Keratinocyte (primary cell): Measurements from ENCODE around the gene SRPRB. TPM values are rescaled to one million over a fixed set of nuclear protein-coding genes. Genes with fewer than 3 reads are reported as not detected.

Experiments used
- DNase-seq: peaks from one replicate; pipeline ENCODE4 v3.0.0-alpha.2; 2011; ENCODE audit warnings: low read depth, missing footprints, low spot score
- FAIRE-seq: peaks from 2 replicates; lab custom pipeline; 2011; peaks lifted over from hg19 to GRCh38; lab: Jason Lieb, UNC
- H2AFZ ChIP-seq: 2 replicates; pipeline ENCODE4 v1.6.0; 2012; ENCODE audit warnings: low read length, control low read depth, inconsistent platforms; ENCODE audit not compliant: control insufficient read depth
- H3K27ac ChIP-seq: 2 replicates; pipeline ENCODE4 v1.5.1; 2011; ENCODE audit warnings: low read length; ENCODE audit not compliant: control insufficient read depth, insufficient read depth
- H3K27me3 ChIP-seq: 3 replicates; pipeline ENCODE4 v1.6.0; 2011; ENCODE audit warnings: low read length; ENCODE audit not compliant: control insufficient read depth, insufficient read depth; ENCODE audit errors: extremely low read depth
- H3K36me3 ChIP-seq, 2 experiments: 2 replicates in 1 of 2; 3 replicates in 1 of 2; pipeline ENCODE4 v1.5.1; 2011; ENCODE audit warnings: low read length in 2 of 2, mild to moderate bottlenecking in 1 of 2; ENCODE audit not compliant: control insufficient read depth in 2 of 2, insufficient read depth in 2 of 2; ENCODE audit errors: extremely low read depth in 1 of 2
- H3K4me1 ChIP-seq: 3 replicates; pipeline ENCODE4 v1.5.1; 2011; ENCODE audit warnings: low read length; ENCODE audit not compliant: control insufficient read depth, insufficient read depth; ENCODE audit errors: extremely low read depth
- H3K4me2 ChIP-seq: 3 replicates; pipeline ENCODE4 v1.6.0; 2011; ENCODE audit warnings: low read depth, low read length; ENCODE audit not compliant: control insufficient read depth, insufficient read depth; ENCODE audit errors: extremely low read depth
- H3K4me3 ChIP-seq, 3 experiments: fragments of 200-600 bp in 1 of 3; sonication (generic) in 1 of 3; 2 replicates in 2 of 3; 3 replicates in 1 of 3; pipeline ENCODE4 v1.5.1; 2011 to 2016; ENCODE audit warnings: low read length in 3 of 3, mild to moderate bottlenecking in 3 of 3, control low read depth in 2 of 3, inconsistent platforms in 1 of 3, low read depth in 1 of 3, mixed read lengths in 1 of 3, mixed run types in 1 of 3, moderate library complexity in 1 of 3; ENCODE audit not compliant: control insufficient read depth in 2 of 3, insufficient read depth in 2 of 3; ENCODE audit errors: extremely low read depth in 1 of 3
- H3K79me2 ChIP-seq: 2 replicates; pipeline ENCODE4 v1.6.0; 2012; ENCODE audit warnings: low read length; ENCODE audit not compliant: control insufficient read depth, insufficient read depth
- H3K9ac ChIP-seq: 3 replicates; pipeline ENCODE4 v1.6.0; 2011; ENCODE audit warnings: low read length; ENCODE audit not compliant: control insufficient read depth, insufficient read depth; ENCODE audit errors: extremely low read depth
- H3K9me1 ChIP-seq: 3 replicates; pipeline ENCODE4 v1.6.0; 2011; ENCODE audit warnings: low read length; ENCODE audit not compliant: control insufficient read depth, insufficient read depth; ENCODE audit errors: extremely low read depth
- H3K9me3 ChIP-seq: 2 replicates; pipeline ENCODE4 v1.5.1; 2012; ENCODE audit warnings: low read depth, low read length; ENCODE audit not compliant: control insufficient read depth
- H4K20me1 ChIP-seq: 3 replicates; pipeline ENCODE4 v1.6.0; 2011; ENCODE audit warnings: low read length; ENCODE audit not compliant: control insufficient read depth, insufficient read depth; ENCODE audit errors: extremely low read depth
- CTCF ChIP-seq, 3 experiments: IDR thresholded peaks in 1 of 3; conservative IDR thresholded peaks in 1 of 3; optimal IDR thresholded peaks in 1 of 3; 2 replicates in 2 of 3; 3 replicates in 1 of 3; pipeline versions ENCODE3 to v1.5.1; 2011; ENCODE audit warnings: low read length in 3 of 3, mild to moderate bottlenecking in 3 of 3, moderate library complexity in 2 of 3, control low read depth in 1 of 3, inconsistent platforms in 1 of 3; ENCODE audit not compliant: insufficient read depth in 2 of 3; ENCODE audit errors: extremely low read depth in 1 of 3
- EZH2 ChIP-seq: IDR thresholded peaks from one replicate; pipeline ENCODE4 v1.6.1; 2012; ENCODE audit warnings: inconsistent platforms, mild to moderate bottlenecking, low read length, moderate library complexity
- dilution Hi-C: fragments of 300-500 bp; cut with MboI; formaldehyde crosslinking; loops from one replicate; pipeline ENCODE4 v1.7.0; 2020; ENCODE audit warnings: low sequenced_read_pairs; ENCODE audit not compliant: extremely low pct_ligation_motif_present
- polyA plus RNA-seq, 5 experiments: library from polyadenylated mRNA; depleted of rRNA in 3 of 5; stranded (reverse) in 3 of 5; stranded (forward) in 1 of 5; unstranded in 1 of 5; fragments of >200 nt; gene quantifications; 1 replicate in 1 of 5; 2 replicates in 3 of 5; 3 replicates in 1 of 5; pipeline versions ENCODE4 v1.2.1 to v1.2.3, GENCODE V29; 2011 to 2012; ENCODE audit warnings: missing spikeins in 2 of 5, low read depth in 1 of 5, low replicate concordance in 1 of 5

SRPRB gene
- polyA plus RNA-seq, 1 donor (not counting 4 experiments of a cell fraction or from before 2014, with no cell fraction given), result 55.9 TPM

GRCh38 chr3:133769536-133769935 lies 36.1 kb upstream of the SRPRB start:
- Histone ChIP-seq H3K9me1 (no peaks in the 10 kb centered on the region), H3K9me3 (no peaks in the 10 kb centered on the region), H3K27me3 (no peaks in the 10 kb centered on the region), H3K9ac (no peak overlapping the region), H3K4me1 (no peaks in the 10 kb centered on the region), H4K20me1 (no peaks in the 10 kb centered on the region), H3K36me3 (no peaks in the 10 kb centered on the region), H3K4me2 (no peak overlapping the region), H3K4me3 (no peak overlapping the region), H3K79me2 (no peaks in the 10 kb centered on the region), H2AFZ (no peak overlapping the region), H3K27ac (no peak overlapping the region)
- FAIRE-seq (no peak), DNase-seq (no peak)
- dilution Hi-C loops, result no loop called here
- TF ChIP-seq EZH2 (no peak), CTCF (optimal IDR thresholded peaks at IDR 0.05 in 1 of 3, IDR thresholded peaks at IDR 0.05 in 1 of 3, conservative IDR thresholded peaks at IDR 0.05 in 1 of 3; ENCODE audit: extremely low read depth in 1 of 3, insufficient read depth in 2 of 3, low read length in 3 of 3) (no peak)

- no peak for FAIRE-seq
- no peaks in the 10 kb centered on the region for H3K79me2 ChIP-seq
- no peak overlapping the region for H3K4me3 ChIP-seq
- no peaks in the 10 kb centered on the region for H3K36me3 ChIP-seq
- H3K27me3 ChIP-seq, result peaks cover 4% of the 10 kb centered on the region
- H4K20me1 ChIP-seq, result no peaks in the 10 kb centered on the region
- no peaks in the 10 kb centered on the region for H3K9me1 ChIP-seq
- no peak overlapping the region for H2AFZ ChIP-seq
- no peaks in the 10 kb centered on the region for H3K9me3 ChIP-seq
- peaks cover 3% of the 10 kb centered on the region for H3K4me1 ChIP-seq
- no peak overlapping the region for H3K27ac ChIP-seq
- dilution Hi-C loops, result no loop called here
- H3K9ac ChIP-seq, result no peak overlapping the region
- H3K4me2 ChIP-seq, result no peak overlapping the region
- TF ChIP-seq EZH2 (no peak), CTCF (optimal IDR thresholded peaks at IDR 0.05 in 1 of 3, IDR thresholded peaks at IDR 0.05 in 1 of 3, conservative IDR thresholded peaks at IDR 0.05 in 1 of 3; ENCODE audit: extremely low read depth in 1 of 3, insufficient read depth in 2 of 3, low read length in 3 of 3) (no peak)
- no peak for DNase-seq
Observed at GRCh38 chr3:133773732-133774131, 31.9 kb upstream of the SRPRB start.
